RCC 7860 (cell line): ENCODE measurements around the gene KCP.

ENCODE experiments used
- DNase-seq: peaks from one replicate; pipeline ENCODE4 v3.0.0-alpha.2; 2015; ENCODE audit warnings: low spot score
- FAIRE-seq: peaks from 2 replicates; lab custom pipeline; 2012; peaks lifted over from hg19 to GRCh38; lab: Jason Lieb, UNC

The KCP gene

GRCh38 chr7:128842674-128843641, 67.6 kb downstream of the KCP start:
- FAIRE-seq (no peak), DNase-seq (no peak)

- peak; percentile 20 for DNase-seq
- no peak for FAIRE-seq
These were observed 68.4 kb downstream of the KCP start for GRCh38 chr7:128841921-128842673.

DNA sequence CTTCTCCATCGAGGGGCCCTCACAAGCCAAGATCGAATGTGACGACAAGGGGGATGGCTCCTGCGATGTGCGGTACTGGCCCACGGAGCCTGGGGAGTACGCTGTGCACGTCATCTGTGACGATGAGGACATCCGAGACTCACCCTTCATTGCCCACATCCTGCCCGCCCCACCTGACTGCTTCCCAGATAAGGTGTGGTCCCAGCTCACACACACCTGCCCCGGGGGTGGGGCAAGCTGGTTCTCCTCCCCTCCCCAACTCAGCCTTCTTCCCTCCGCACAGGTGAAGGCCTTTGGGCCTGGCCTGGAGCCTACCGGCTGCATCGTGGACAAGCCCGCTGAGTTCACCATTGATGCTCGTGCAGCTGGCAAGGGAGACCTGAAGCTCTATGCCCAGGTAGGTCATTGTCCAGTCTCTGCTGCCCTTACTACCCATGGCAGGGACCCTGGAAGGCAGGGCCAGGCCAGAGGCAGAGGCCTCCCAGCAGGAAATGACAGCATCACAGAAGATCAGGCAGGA, 69.3 kb downstream of the KCP start:
- DNase-seq (no peak), FAIRE-seq (no peak)

DNA sequence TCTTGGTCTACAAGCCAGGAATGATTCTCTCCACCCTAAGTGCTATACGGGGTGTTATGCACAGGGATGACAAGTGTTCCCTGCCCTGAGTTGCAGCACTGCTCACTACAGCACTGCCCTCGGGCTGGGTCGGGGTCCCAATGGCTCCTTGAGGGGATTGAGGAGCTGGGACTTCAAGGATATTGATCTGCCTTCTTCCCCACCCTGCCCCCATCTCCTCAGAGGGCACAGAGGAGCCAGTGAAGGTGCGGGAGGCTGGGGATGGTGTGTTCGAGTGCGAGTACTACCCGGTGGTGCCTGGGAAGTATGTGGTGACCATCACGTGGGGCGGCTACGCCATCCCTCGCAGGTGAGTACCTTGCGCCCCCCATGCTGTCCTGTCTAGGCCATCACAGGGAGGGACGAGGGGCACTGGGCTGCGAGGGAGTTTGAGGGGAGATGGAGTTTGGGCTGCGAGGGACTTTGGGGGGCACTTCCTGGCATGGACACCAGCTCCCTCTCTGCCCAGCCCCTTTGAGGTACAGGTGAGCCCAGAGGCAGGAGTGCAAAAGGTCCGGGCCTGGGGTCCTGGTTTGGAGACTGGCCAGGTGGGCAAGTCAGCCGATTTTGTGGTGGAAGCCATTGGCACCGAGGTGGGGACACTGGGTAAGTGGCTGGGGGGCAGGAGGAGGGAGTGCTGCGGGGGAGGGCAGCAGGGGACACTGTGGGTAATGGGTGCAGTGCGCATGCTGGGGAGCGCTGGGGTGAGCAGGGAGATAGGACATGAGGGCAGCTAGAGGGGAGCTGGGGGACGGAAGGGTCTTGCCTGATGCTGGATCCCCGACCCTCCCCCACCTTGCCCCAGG, 70.0 kb downstream of the KCP start:
- FAIRE-seq (no peak), DNase-seq (no peak)

GRCh38 chr7:128839751-128840177, 70.7 kb downstream of the KCP start:
- DNase-seq (no peak), FAIRE-seq (no peak)

DNA sequence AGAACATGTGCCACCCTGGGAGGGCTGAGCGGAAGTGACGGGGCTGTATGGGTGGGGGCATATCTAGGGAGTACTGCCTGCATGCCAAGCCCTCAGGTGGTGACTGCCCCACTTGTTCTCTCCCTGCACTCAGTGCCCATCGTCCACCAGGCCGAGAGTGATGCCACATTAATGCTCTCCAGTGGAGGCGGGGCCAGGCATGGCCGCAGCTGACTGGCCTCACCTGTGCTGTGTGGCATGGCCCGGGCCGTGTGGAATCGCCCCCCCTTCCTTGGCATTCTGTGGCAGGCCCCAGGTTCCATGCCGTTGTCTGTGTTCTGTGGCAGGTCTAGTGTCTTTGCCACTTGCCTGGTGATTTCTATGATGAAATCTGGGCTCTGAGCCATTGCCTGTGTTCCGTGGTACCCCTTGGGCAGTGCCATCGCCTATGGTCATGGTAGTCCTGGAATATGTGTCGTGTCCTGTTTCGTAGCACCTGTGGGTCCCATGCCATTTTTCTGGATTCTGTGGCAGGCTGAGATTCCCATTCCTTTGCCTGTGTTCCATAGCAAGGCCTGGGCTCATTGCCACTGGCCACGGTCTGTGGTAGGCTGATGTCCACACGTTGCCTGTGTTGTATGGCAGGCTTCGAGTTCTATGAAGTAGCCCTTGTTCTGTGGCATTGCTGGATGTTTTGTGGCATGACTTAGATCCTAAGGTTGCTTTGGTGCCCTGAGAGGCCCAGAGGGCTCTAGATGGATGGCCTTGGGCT, 71.4 kb downstream of the KCP start:
- no peak for DNase-seq
- FAIRE-seq: no peak

- DNase-seq: no peak
These were observed 72.3 kb downstream of the KCP start for GRCh38 chr7:128838109-128838779.

GRCh38 chr7:128837521-128837921, 73.0 kb downstream of the KCP start:
- no peak for DNase-seq
- no peak for FAIRE-seq

More at GRCh38 chr7:128838109-128838779, 72.3 kb downstream of the KCP start:
- FAIRE-seq: no peak

- DNase-seq: no peak
- no peak for FAIRE-seq
These were observed 73.7 kb downstream of the KCP start for GRCh38 chr7:128836729-128837348.

DNA sequence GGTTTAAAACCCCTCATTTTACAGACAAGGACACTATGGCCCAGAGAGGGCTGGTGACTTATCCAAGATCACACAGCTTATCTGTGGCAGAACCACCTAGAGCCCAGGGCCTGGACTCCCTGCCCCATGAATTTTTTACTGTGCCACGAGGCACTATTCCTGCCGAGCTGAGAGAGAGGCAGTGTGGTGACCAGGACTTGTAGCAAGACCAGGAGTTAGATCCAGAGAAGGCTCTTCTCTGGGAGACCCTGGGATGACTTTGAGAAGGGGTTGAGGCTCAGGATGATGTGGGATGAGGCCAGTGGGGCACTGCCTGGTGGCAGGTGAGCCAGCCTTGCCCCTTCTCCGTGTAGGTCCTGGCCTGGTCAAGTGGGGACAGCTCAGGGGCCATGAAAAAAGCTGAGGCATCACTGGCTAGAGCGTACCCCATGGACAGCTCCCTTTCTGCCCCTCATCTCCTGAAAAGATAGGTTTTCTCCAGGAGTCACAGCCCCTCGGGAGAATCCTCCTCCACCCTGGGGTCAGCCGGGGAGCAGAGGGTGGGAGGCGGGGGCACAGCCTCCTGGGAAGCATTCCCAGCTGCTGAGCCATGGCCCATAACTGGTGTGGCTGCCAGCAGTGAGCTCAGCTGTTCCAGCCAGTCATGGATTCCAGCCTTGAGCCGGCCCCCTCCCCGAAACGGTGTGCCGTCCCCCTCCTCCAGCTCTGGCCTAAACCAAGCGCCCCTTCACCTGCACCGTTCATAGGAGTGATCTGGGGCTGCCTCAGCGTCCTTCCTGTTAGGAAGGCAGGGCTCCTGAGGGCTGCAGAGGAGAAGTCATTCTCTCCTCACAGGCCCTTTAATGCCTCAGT, 74.5 kb downstream of the KCP start:
- DNase-seq (no peak), FAIRE-seq (no peak)

DNA sequence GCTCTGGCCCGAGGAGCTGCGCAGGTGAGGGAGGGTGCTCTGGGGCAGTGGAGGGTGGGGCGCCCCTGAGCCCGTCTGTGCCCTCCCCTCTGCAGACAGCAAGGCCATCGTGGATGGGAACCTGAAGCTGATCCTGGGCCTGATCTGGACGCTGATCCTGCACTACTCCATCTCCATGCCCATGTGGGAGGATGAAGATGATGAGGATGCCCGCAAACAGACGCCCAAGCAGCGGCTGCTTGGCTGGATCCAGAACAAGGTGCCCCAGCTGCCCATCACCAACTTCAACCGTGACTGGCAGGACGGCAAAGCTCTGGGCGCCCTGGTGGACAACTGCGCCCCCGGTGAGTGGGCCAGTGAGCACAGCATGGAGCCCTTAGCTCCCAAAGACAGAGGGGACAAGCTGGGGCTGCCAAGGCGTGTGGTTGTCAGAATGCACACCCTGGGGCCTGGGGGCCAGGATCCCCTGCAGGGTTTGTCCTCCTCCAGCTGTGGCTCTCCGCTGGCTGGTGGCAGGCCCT, 75.2 kb downstream of the KCP start:
- FAIRE-seq: no peak
- DNase-seq: no peak

GRCh38 chr7:128833946-128834325, 76.6 kb downstream of the KCP start:
- DNase-seq (no peak), FAIRE-seq (no peak)

- peak; percentile 54 for DNase-seq
- no peak for FAIRE-seq
These were observed 77.2 kb downstream of the KCP start for GRCh38 chr7:128833148-128833945.

DNA sequence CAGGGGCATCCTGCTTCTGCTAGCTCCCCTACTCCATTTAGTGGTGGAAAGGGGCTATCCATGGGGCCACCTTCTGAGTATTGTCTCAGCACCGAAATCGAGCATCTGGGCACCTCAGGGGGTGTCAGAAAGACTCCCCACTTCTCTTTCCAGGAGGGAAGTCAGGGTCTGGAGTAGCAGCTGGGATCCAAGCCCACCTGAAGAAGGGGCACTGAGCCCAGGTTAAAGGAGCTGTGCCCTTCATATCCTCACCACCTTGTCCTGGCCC, 77.7 kb downstream of the KCP start:
- FAIRE-seq (no peak), DNase-seq (no peak)

GRCh38 chr7:128831994-128832879, 78.3 kb downstream of the KCP start:
- FAIRE-seq: no peak
- DNase-seq: peak; percentile 36
